ENCODE measurements around the gene TP73.
"Not testable (repeated sequence)": the region's sequence is repeated elsewhere in the genome, so short reads cannot be mapped to it uniquely, and the experiment has no call there.

Gene TP73

GRCh38 chr1:3618881-3619671 lies 33.2 kb upstream of the TP73 start:
- DNase-seq (ENCODE audit: low read depth in 2 of 2): peak; percentile 43 to 77

GRCh38 chr1:3620708-3621107 lies 31.6 kb upstream of the TP73 start:
- DNase-seq (ENCODE audit: low read depth in 2 of 2): no peak

GRCh38 chr1:3621151-3621671 lies 31.1 kb upstream of the TP73 start:
- DNase-seq (ENCODE audit: low read depth in 2 of 2): not testable (repeated sequence)

DNA sequence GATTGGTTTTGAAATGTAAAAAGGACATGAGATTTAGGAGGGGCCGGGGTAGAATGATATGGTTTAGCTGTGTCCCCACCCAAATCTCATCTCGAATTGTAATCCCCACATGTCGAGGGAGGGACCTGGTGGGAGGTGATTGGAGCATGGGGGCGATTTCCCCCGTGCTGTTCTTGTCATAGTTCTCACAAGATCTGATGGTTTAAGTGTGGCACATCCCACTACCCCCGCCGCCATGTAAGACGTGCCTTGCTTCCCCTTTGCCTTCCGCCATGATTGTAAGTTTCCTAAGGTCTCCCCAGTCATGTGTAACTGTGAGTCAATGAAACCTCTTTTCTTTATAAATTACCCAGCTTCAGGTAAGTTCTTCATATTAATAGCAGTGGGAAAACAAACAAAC lies 30.2 kb upstream of the TP73 start:
- DNase-seq (ENCODE audit: low read depth in 2 of 2): not testable (repeated sequence)

DNA sequence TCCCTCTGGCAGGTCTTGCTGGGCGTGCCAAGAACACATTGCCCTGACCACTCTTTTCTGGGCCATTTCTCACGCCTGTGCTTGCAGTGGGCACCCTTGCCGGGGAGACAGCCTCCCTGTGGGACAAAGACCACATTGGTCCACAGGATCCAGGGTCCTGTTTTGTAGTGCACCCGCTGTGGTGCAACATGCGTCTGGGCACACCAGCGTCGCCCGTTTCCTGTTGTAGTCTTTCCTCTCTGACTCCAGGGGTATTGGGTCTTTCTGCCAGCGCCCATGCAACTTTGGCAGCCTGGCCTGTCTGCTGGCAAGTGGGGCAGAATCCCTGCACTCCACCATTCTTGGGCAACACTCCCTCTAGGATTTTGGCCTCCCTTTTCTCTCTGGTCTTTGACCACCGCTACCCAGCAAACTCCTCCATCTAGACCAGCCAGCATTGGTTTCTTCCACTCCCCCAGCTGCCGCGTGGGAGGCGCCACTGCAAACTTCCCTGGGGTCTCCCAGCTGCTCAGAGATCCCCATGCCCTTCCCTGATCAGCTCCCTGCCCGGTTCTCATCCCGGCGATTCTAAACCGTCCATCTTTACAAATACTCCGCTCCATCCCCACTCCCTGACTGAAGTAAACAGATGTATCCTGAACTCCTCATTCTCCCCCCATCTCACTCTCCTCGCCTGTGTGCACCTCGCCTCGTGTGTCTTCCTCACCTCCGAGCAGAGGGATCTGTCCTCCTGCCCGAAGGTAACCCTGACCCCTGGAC lies 28.7 kb upstream of the TP73 start:
- DNase-seq (ENCODE audit: low read depth in 2 of 2): no peak

GRCh38 chr1:3624200-3625136 lies 27.8 kb upstream of the TP73 start, which contains the start of gene TPRG1L:
Gene TPRG1L, plus strand, starts transcription at chr1:3625015. Its CDS starts 58 bp downstream, at chr1:3625073.
- peak; percentile 97 to 98 for DNase-seq (ENCODE audit: low read depth in 2 of 2)

DNA sequence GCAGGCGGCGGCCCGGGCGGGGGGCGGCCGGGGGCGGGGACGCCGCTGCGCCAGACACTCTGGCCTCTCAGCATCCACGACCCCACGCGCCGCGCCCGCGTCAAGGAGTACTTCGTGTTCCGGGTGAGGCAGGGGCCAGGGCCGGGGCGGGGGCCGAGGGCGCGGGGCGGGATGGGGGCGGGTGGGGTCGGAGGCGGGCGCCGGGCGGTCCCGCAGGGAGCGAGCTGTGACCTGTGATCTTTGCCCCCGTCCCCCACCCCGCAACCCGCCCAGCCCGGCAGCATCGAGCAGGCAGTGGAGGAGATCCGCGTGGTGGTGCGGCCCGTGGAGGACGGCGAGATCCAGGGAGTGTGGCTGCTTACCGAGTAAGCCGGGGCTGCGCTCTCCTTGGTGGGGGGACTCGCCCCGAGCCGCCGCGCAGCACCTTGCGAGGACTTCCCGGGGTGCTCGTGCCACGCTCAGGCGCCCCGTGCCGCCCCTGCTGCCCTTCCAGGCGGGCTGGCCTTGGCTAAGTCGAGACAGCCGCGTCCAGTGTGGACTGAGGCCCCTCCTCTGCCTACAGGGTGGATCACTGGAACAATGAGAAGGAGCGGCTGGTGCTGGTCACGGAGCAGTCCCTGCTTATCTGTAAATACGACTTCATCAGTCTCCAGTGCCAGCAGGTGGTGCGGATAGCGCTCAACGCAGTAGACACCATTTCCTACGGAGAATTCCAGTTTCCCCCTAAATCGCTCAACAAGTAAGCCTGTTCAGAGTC lies 27.0 kb upstream of the TP73 start:
- DNase-seq (ENCODE audit: low read depth in 2 of 2): no peak

DNA sequence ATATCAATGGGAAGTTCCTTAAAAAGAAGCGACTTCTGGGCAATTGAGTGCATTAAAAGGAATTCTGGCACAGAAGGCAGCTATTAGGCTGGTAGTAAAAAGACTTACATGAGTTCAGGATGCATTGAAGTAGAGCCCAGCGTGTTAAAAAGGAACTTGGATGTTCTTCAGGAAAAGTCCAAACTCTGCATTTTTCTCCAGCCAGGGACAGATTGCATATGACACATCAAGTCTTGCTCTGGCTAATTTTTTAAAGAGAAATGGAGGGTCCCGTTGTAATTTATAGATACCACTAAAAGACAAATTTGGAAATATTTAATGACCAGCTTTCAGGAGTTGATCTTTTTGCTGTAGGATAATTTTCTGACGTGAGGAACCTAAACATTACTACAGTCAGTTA lies 26.3 kb upstream of the TP73 start:
- no peak for DNase-seq (ENCODE audit: low read depth in 2 of 2)

GRCh38 chr1:3627515-3628253 lies 24.6 kb upstream of the TP73 start:
- no peak for DNase-seq (ENCODE audit: low read depth in 2 of 2)

GRCh38 chr1:3628445-3628844 lies 23.9 kb upstream of the TP73 start:
- no peak for DNase-seq (ENCODE audit: low read depth in 2 of 2)

DNA sequence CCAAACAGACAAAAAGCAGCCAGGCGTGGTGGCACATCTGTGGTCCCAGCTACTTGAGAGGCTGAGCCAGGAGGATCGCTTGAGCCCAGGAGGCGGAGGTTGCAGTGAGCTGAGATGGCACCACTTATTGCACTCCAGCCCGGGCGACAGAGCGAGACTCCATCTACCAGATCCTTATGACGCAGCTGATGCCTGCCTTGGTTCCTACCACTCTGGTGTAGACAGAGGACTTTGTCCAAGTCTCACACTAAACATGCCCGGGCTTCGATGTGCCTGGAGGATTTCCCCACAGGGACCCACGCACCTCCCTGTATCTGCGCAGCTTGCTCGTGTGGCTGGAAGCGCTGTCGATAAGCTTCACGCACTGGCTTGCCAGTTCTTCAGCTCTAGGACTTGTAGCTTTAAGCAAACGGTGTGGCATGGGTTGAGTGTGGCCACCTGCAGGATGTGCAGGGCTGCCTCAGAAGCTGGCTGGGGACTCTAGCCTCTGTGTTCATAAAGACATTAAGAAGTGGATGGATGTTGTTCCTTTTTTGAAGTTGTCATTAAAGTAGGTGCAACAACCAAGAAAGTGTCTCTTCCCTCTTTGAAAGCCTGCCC lies 22.7 kb upstream of the TP73 start:
- DNase-seq (ENCODE audit: low read depth in 2 of 2): no peak

DNA sequence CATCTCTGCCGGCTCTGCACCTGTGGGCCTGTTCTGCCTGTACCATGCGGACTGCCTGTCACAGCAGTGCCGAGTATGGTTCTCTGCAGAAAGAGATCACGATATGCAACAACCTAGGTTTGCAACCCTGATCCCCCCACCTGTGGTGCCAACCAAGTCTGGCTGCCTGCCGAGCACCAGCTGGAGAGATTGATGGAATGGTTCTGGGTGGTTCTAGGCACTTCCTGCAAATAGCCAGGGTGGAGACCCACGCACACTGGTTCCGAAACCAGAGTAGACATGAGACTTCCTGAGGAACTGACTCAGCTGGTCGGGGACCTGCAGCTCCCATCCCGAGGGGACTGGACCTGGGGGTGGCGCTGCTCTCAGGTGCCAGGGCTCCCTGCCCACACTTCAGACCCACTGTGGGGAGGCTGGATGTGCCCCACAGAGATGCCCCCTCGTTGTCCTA lies 22.1 kb upstream of the TP73 start:
- DNase-seq (ENCODE audit: low read depth in 2 of 2): no peak

DNA sequence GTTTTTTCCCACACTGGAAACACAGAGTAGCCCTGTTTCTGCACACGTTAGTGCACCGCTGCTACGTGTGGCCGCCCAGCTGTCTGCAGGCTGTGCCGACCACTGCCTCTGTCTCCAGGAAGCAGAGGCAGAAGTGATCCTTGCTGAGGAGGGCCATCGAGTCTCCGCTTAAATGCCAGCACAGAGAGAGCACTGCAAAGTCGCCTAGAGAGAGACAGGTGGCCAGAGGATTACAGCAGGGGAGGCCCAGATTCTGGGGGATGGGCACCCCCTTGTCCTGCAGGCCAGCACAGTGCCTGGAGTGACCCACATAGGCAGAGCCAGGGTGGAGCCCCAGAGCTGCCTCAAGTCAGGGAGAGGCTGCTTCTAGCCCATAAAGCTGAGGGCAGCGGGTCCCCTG lies 21.4 kb upstream of the TP73 start:
- DNase-seq (ENCODE audit: low read depth in 2 of 2): no peak

DNA sequence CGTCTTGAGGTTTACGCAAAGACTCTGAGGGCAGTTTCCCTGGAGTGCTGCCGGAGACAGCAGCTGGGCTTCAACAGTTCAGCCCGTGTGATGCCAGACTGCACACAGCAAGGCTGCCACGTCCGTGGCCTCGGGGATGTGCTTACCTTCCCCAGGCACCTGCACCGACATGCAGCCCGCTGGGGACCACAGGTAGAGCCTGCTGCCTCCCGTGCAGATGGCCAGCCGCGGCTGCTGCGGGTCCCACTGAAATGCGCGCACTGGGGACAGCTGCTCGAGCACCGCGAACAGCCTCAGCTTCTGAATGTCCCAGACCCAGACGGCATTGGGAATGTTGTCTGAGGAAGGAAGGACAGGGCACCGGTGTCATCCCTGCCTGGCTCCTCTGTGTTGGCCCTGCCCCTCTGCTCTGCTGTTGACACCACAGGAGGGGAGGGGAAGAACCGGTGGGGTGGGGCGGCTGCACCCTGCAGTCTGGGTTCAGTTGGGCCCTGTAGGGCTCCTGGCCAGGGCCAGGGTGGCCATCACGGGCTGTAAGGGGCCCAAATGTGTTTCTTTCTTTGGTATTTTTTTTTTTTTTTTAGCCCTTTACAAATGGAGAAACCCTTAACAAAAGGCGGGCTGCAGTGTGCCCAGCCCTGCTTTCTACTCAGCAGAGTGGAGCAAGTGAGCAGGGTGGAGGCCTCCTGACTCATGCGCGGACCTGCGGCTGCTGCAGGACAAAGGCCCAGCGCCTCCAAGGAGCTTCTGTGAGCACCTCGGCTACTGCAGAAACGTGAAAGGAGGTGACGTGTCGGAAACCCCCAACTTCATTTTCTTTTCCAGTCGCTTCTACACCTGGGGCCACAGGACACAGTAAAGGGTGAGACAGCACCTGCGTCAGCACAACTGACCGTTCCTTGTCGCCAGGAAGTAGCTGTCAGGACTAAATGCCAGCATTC lies 20.7 kb upstream of the TP73 start:
- DNase-seq (ENCODE audit: low read depth in 2 of 2): no peak

- no peak for DNase-seq (ENCODE audit: low read depth in 2 of 2)
Measured at GRCh38 chr1:3632298-3632697, 20.0 kb upstream of the TP73 start.

- DNase-seq (ENCODE audit: low read depth in 2 of 2): no peak
Measured at GRCh38 chr1:3632716-3633343, 19.5 kb upstream of the TP73 start.

- no peak for DNase-seq (ENCODE audit: low read depth in 2 of 2)
Measured at GRCh38 chr1:3633344-3634058, 18.8 kb upstream of the TP73 start.

Data from stimulated activated CD4-positive, alpha-beta T cell treated with anti-CD3 and anti-CD28 coated beads, Interleukin-1b, Interleukin-23, amount 100 ng/mL, for 4 hours (primary cell).